DMS79 (cell line): ENCODE results near the gene MEF2C.

ENCODE experiments used
- DNase-seq: peaks from one replicate; lab custom pipeline; 2025; lab: John Stamatoyannopoulos, UW

Gene MEF2C

DNA sequence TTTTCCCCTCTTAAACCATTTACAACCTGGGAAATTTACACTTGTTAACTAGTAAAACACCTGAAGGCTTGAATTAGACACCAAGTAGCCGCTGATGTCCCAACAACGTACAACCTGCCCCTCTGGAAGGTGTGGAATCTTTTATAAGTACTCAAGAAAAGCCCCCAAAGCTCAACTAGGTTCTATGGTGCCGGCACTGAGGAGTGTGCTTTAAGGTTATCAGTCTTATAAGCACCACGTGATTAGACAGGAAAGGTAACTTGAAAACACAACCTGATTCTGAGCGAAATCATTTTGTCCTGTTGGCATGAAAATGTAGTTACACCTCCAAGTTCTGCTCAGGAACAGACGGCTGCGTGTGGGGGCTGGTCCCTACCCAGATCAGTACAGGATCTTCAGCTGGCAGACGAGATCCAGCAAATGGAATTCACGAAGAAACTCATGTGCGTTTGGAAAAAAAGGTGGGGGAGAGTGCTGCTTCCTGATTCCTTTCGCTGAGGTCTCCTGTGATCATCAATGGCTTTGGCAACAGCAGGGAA is 195.5 kb downstream of the MEF2C start:
- DNase-seq = no peak

- DNase-seq = no peak
Measured at GRCh38 chr5:88686726-88687125, 196.3 kb downstream of the MEF2C start.

DNA sequence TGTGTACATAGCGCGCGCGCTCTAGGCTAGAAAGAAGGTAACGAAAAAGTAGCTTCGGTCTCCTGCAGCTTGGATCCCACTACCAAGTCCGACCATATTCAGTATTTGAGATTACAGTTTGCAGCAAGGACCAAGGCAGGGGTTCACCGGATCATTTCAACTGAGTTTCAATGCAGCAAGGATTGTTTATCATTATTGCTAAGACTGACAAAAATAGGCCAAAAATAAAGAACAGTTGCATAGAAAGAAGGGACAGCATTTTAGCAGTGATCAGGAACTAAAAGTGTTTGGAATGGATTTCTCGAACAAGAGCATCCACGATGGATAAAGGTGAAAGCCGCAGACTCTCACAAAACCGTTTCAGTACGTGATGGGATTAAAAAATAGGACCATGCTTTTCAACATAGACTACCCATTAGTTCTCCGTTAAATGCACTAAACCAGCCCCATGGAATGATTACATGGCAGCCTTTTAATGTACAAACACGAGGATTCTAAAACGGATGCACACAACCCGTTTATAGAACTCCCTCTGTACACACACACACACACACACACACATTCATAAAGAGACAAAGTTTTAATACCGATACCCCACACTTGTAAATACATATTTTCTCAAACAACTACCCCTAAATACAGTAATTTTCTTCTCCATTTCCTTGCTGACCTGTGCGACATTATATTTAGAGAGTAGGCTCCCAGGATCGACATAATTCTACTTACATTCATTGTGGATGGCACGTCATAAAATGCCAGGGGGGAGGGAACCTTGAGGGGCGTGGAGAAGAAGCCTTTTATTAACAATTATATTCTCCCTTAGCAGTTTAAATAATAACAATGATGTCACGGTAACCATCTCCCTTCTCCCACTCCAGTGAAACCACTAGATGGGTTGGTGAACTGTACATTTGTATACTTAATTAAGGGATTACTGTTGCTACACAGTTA is 197.1 kb downstream of the MEF2C start:
- DNase-seq = no peak

DNA sequence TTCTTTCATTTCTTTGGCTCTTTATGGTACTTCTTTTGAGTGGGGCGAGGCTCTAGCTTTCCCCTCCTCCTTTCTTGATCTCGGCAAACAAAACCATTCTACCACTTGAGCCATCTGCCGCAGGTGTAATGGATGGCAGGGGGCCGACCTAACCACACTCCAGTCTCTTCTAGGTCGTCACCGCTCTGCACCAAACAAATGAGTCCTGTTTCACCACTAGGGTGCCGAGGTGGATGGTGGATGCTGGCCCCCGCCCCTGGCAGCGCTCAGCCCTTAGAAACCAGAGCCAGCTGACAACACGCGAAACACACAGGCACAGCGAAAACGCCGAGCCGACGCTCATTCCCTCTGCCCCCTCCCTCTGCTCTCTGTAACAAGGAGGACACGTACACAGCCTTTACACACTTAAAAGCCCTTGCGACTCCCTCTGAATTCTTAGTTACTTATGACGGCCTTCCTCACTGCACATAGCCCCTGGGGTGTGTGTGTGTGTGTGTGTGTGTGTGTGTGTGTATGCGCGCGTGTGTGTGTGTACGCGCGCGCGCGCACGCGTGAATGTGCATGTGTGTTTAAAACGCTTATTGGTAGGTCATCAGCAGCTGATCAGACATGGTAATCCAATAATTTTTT is 199.4 kb downstream of the MEF2C start:
- DNase-seq = peak; percentile 87

GRCh38 chr5:88682881-88683361 is 200.1 kb downstream of the MEF2C start:
- DNase-seq = no peak

GRCh38 chr5:88682131-88682530 is 200.9 kb downstream of the MEF2C start:
- no peak for DNase-seq

- DNase-seq = no peak
Measured at GRCh38 chr5:88681211-88681803, 201.7 kb downstream of the MEF2C start.

DNA sequence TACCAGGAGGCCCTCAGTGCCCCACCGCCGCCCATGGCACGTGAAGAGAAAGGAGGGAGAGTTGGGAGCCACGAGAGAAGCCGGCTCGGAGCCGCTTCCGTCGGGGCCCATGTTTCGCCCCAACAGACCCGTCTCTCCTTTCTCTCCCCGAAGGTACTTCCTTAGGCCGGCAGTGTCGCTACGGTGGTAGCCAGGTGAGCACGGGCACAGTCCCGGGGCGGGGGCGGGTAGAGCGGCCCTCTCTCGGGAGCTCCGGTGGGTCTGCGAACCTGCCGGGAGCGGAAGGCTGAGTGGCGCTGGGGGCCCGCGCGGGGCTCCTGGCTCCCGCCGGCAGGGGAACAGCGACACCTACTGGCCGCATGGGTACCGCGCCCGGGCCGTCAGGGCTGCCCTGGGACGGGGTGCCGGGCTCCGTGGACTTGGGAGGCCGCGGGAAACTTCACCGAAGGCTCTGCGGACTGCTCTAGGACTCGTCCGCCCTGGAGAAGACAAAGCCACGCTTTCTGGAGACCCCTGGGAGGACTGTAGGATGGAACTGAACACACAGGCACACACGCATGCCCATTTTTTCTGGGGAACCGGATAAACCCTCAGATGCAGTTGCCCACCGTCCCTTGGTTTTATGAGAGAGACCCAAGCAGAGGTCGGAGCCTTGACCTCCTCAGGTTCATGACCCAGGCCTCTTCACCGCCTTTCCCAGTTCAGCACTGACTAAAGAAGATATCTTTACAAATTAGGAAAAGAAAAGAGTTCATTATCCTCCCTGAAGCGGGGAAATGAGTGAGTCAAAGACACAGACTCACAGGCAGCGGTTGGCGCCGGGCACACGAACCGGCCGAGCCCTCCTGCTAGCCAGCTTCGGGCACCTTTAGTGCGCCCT is 202.5 kb downstream of the MEF2C start:
- no peak for DNase-seq

DNA sequence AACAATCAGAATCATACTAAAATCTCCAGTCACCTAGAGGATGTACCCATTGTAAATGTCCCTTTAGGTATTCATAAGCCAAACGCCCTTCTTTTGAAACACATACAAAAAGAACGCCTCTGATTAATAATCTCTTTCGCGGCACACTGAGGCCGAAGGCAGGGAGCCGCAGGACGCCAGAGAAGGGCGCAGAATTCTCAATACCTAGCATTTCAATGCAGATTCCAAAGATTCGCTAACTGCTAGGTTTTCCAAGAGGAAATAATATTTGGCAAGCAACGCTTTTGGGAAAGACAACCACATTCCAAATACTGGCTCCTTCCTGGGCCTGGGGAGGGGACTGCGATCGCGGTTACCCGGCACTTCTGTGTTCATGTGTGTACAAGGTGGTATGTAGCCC is 203.3 kb downstream of the MEF2C start:
- no peak for DNase-seq

DNA sequence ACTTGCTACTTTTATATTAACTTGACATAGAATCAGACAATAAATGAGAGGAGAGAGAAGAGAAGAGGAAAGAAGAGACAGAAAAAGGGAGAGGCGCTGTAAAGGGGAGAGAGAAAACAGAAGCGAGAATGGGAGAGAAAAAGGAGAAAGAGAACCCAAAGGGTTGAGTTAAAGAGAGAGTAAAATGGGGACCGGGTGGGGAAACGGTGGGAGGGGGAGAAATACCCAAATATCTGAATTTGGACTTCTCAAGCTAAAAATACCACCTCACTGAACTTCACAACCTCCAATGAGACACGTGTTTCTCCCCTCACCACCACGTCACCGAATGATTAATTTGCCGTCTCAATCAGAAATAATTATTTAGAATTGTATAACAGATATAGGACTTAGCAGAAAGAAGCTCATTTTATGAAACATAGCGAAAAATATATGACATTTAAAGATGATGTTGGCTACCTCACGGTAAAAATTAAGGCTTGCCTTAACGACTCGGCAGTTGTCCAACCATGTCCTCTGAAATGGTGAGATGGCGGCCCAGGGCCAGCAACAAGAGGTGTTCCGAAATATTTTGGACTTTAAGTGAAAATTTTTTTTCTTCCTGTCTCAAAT is 204.1 kb downstream of the MEF2C start:
- no peak for DNase-seq

GRCh38 chr5:88677943-88678769 is 204.8 kb downstream of the MEF2C start:
- DNase-seq = no peak

- no peak for DNase-seq
Measured at GRCh38 chr5:88677376-88677895, 205.5 kb downstream of the MEF2C start.

- DNase-seq = no peak
Measured at GRCh38 chr5:88676637-88677375, 206.2 kb downstream of the MEF2C start.

GRCh38 chr5:88675708-88676636 is 207.0 kb downstream of the MEF2C start:
- DNase-seq = peak; percentile 67

- DNase-seq = peak; percentile 8
Measured at GRCh38 chr5:88675168-88675707, 207.7 kb downstream of the MEF2C start.

- peak; percentile 26 for DNase-seq
Measured at GRCh38 chr5:88674356-88675167, 208.4 kb downstream of the MEF2C start.
